RWPE2 (cell line): ENCODE data around the gene TEX2.
"Not testable (repeated sequence)": the region's sequence is repeated elsewhere in the genome, so short reads cannot be mapped to it uniquely, and the experiment has no call there.

Source experiments
- ATAC-seq: fragments of 200-7000 bp; cut with Tn5 transposase; 3 replicates; pipeline ENCODE4 v1.9.1; 2021; ENCODE audit warnings: low read depth
- DNase-seq: peaks from one replicate; pipeline ENCODE4 v3.0.0-alpha.2; 2020; ENCODE audit warnings: low spot score
- H3K27ac ChIP-seq: fragments of 450-650 bp; 2 replicates; pipeline ENCODE4 v1.5.1; 2017; ENCODE audit warnings: mild to moderate bottlenecking; ENCODE audit not compliant: poor library complexity, severe bottlenecking
- H3K27me3 ChIP-seq: fragments of 250-450 bp; sonication (Bioruptor Pico); 2 replicates; pipeline ENCODE4 v1.5.1; 2021; ENCODE audit warnings: mild to moderate bottlenecking, moderate library complexity; ENCODE audit not compliant: insufficient read depth, poor library complexity, severe bottlenecking
- H3K36me3 ChIP-seq: fragments of 250-450 bp; sonication (Bioruptor Pico); 2 replicates; pipeline ENCODE4 v1.5.1; 2020; ENCODE audit warnings: low read depth, mild to moderate bottlenecking, moderate library complexity
- H3K4me1 ChIP-seq: fragments of 250-450 bp; sonication (Bioruptor Pico); 2 replicates; pipeline ENCODE4 v1.5.1; 2021; ENCODE audit warnings: mild to moderate bottlenecking, moderate library complexity; ENCODE audit not compliant: insufficient read depth, poor library complexity, severe bottlenecking
- H3K4me3 ChIP-seq: fragments of 250-450 bp; sonication (Bioruptor Pico); 2 replicates; pipeline ENCODE4 v1.5.1; 2021; ENCODE audit warnings: mild to moderate bottlenecking, moderate library complexity; ENCODE audit not compliant: severe bottlenecking
- H3K9me3 ChIP-seq: fragments of 250-450 bp; sonication (Bioruptor Pico); 2 replicates; pipeline ENCODE4 v1.5.1; 2021; ENCODE audit warnings: mild to moderate bottlenecking, moderate library complexity; ENCODE audit not compliant: severe bottlenecking
- CTCF ChIP-seq: fragments of 450-650 bp; IDR thresholded peaks from one replicate; pipeline ENCODE4 v1.5.1; 2017; ENCODE audit warnings: mild to moderate bottlenecking, moderate library complexity; ENCODE audit not compliant: poor library complexity, severe bottlenecking

The TEX2 gene

GRCh38 chr17:64171041-64171440 is 92.0 kb downstream of the TEX2 start:
- no peak for DNase-seq
- ATAC-seq, result peak; percentile 90
- no peak for TF ChIP-seq CTCF

GRCh38 chr17:64170286-64170685 is 92.8 kb downstream of the TEX2 start:
- no peaks in the 10 kb centered on the region for H3K9me3 ChIP-seq
- H3K4me3 ChIP-seq, result no peak overlapping the region
- H3K4me1 ChIP-seq, result peaks cover 10% of the 10 kb centered on the region
- no peak for ATAC-seq
- no peaks in the 10 kb centered on the region for H3K27me3 ChIP-seq
- peaks cover 49% of the 10 kb centered on the region for H3K36me3 ChIP-seq
- no peak for DNase-seq
- H3K27ac ChIP-seq, result peak overlapping the region; percentile 51
- TF ChIP-seq CTCF, result no peak

More at GRCh38 chr17:64171041-64171440, 92.0 kb downstream of the TEX2 start:
- no peaks in the 10 kb centered on the region for H3K9me3 ChIP-seq
- peak overlapping the region; percentile 51 for H3K27ac ChIP-seq
- peaks cover 10% of the 10 kb centered on the region for H3K4me1 ChIP-seq
- no peaks in the 10 kb centered on the region for H3K27me3 ChIP-seq
- no peak overlapping the region for H3K4me3 ChIP-seq
- peaks cover 47% of the 10 kb centered on the region for H3K36me3 ChIP-seq

- H3K4me1 ChIP-seq, DNase-seq, H3K27ac ChIP-seq, H3K27me3 ChIP-seq, H3K4me3 ChIP-seq, H3K9me3 ChIP-seq, ATAC-seq: not testable (repeated sequence)
- H3K36me3 ChIP-seq, result peaks cover 45% of the 10 kb centered on the region
These were observed 95.4 kb downstream of the TEX2 start for GRCh38 chr17:64167666-64168065.

GRCh38 chr17:64166876-64167275 is 96.2 kb downstream of the TEX2 start:
- H3K9me3 ChIP-seq, result no peaks in the 10 kb centered on the region
- H3K27ac ChIP-seq, result no peak overlapping the region
- H3K27me3 ChIP-seq, result no peaks in the 10 kb centered on the region
- DNase-seq (no peak), ATAC-seq (no peak)
- no peak for TF ChIP-seq CTCF
- H3K4me3 ChIP-seq, result no peak overlapping the region
- H3K4me1 ChIP-seq, result peaks cover 10% of the 10 kb centered on the region
- H3K36me3 ChIP-seq, result peaks cover 51% of the 10 kb centered on the region

DNA sequence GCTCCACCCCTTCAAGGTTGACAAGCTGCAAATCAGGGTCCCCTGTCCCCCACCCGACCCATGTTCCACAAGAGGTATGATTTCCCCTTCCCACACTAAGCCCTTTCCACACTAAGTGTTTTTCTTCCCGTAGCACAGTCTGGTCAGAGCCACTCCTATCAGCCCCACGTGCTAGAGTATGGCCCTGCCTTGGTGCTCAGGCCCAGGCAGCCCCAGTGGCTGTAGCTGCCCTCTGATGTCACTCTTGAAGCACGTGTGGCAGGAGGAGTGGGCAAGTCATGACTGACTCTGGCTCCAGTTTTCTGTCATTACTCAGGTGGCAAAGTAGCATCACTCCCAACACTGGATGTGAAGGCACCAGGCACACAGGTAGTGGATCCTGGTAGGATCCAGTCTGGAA is 97.7 kb downstream of the TEX2 start:
- peaks cover 3% of the 10 kb centered on the region for H3K4me1 ChIP-seq
- peaks cover 51% of the 10 kb centered on the region for H3K36me3 ChIP-seq
- no peak overlapping the region for H3K4me3 ChIP-seq
- no peak overlapping the region for H3K27ac ChIP-seq
- H3K27me3 ChIP-seq, result no peaks in the 10 kb centered on the region
- ATAC-seq (no peak), DNase-seq (no peak)
- H3K9me3 ChIP-seq, result no peaks in the 10 kb centered on the region
- no peak for TF ChIP-seq CTCF
